Subcutaneous abdominal adipose tissue (tissue), 5 donors: ENCODE results near the gene VAT1.

Experiments used
- H3K27ac ChIP-seq: one replicate; pipeline ENCODE4 v1.7.0; 2013; ENCODE audit warnings: low read depth, mild to moderate bottlenecking, inconsistent platforms, low read length, moderate library complexity
- H3K27me3 ChIP-seq, 5 donors: one replicate each; pipeline ENCODE4 v1.7.0; 2013; ENCODE audit warnings: low read length in 5 of 5, inconsistent platforms in 1 of 5; ENCODE audit not compliant: control insufficient read depth in 5 of 5, insufficient read depth in 4 of 5
- H3K36me3 ChIP-seq, 5 donors: one replicate each; pipeline ENCODE4 v1.7.0; 2013; ENCODE audit warnings: low read length in 5 of 5; ENCODE audit not compliant: control insufficient read depth in 5 of 5, insufficient read depth in 5 of 5
- H3K4me1 ChIP-seq, 5 donors: one replicate each; pipeline ENCODE4 v1.7.0; 2013; ENCODE audit warnings: low read length in 5 of 5, mild to moderate bottlenecking in 3 of 5, moderate library complexity in 1 of 5; ENCODE audit not compliant: control insufficient read depth in 5 of 5, insufficient read depth in 5 of 5
- H3K4me3 ChIP-seq, 5 donors: one replicate each; pipeline ENCODE4 v1.7.0; 2013; ENCODE audit warnings: low read length in 5 of 5, low read depth in 1 of 5
- H3K9ac ChIP-seq, 5 donors: one replicate each; pipeline ENCODE4 v1.7.0; 2013; ENCODE audit warnings: low read length in 5 of 5, mild to moderate bottlenecking in 4 of 5, moderate library complexity in 3 of 5
- H3K9me3 ChIP-seq, 5 donors: one replicate each; pipeline ENCODE4 v1.7.0; 2013; ENCODE audit warnings: low read length in 5 of 5; ENCODE audit not compliant: control insufficient read depth in 5 of 5
- donor health status: healthy.
- donor health status: healthy.
- donor health status: healthy.
- donor health status: healthy.
- donor health status: healthy.

The VAT1 gene

GRCh38 chr17:43019418-43019817 is 2.8 kb downstream of the VAT1 start:
- Histone ChIP-seq H3K27ac (peak overlapping the region; percentile 89), H3K9me3 (no peaks in the 10 kb centered on the region), H3K9ac (peak overlapping the region in 4 of 5 donors; percentile 1 to 70 (median 46)), H3K4me1 (peaks cover 18 to 73% (median 62%) of the 10 kb centered on the region in 5 donors), H3K27me3 (no peaks in the 10 kb centered on the region), H3K4me3 (peak overlapping the region; percentile 17 to 99 (median 86)), H3K36me3 (peaks cover 0 to 43% (median 33%) of the 10 kb centered on the region in 5 donors)

GRCh38 chr17:43018932-43019331 is 3.3 kb downstream of the VAT1 start:
- H3K4me1 ChIP-seq: peaks cover 19 to 74% (median 62%) of the 10 kb centered on the region in 5 donors
- H3K9me3 ChIP-seq: no peaks in the 10 kb centered on the region
- H3K9ac ChIP-seq: no peak overlapping the region
- H3K36me3 ChIP-seq: peaks cover 0 to 47% (median 37%) of the 10 kb centered on the region in 5 donors
- peak overlapping the region; percentile 89 for H3K27ac ChIP-seq
- H3K4me3 ChIP-seq: peak overlapping the region in 1 of 5 donors; percentile 97
- no peaks in the 10 kb centered on the region for H3K27me3 ChIP-seq

- H3K9ac ChIP-seq: peak overlapping the region in 1 of 5 donors; percentile 26
- H3K36me3 ChIP-seq: peaks cover 0 to 54% (median 44%) of the 10 kb centered on the region in 5 donors
- no peaks in the 10 kb centered on the region for H3K27me3 ChIP-seq
- no peaks in the 10 kb centered on the region for H3K9me3 ChIP-seq
- peaks cover 25 to 81% (median 69%) of the 10 kb centered on the region in 5 donors for H3K4me1 ChIP-seq
- H3K4me3 ChIP-seq: no peak overlapping the region
- H3K27ac ChIP-seq: peak overlapping the region; percentile 89
Observed at GRCh38 chr17:43018008-43018853, 4.0 kb downstream of the VAT1 start.

GRCh38 chr17:43016216-43016615 is 6.0 kb downstream of the VAT1 start:
- Histone ChIP-seq H3K4me1 (peaks cover 28 to 84% (median 80%) of the 10 kb centered on the region in 5 donors), H3K9ac (peak overlapping the region in 2 of 5 donors; percentile 6 to 64), H3K36me3 (peaks cover 0 to 62% (median 52%) of the 10 kb centered on the region in 5 donors), H3K27me3 (no peaks in the 10 kb centered on the region), H3K4me3 (peak overlapping the region in 2 of 5 donors; percentile 6 to 28), H3K27ac (peak overlapping the region; percentile 69), H3K9me3 (no peaks in the 10 kb centered on the region)

- Histone ChIP-seq H3K9me3 (no peaks in the 10 kb centered on the region), H3K4me1 (peaks cover 28 to 83% (median 75%) of the 10 kb centered on the region in 5 donors), H3K4me3 (no peak overlapping the region), H3K27me3 (no peaks in the 10 kb centered on the region), H3K36me3 (peaks cover 0 to 62% (median 52%) of the 10 kb centered on the region in 5 donors), H3K27ac (peak overlapping the region; percentile 69), H3K9ac (peak overlapping the region in 2 of 5 donors; percentile 49 to 64)
Observed at GRCh38 chr17:43015579-43015978, 6.6 kb downstream of the VAT1 start.

- Histone ChIP-seq H3K36me3 (peaks cover 0 to 62% (median 52%) of the 10 kb centered on the region in 5 donors), H3K9me3 (no peaks in the 10 kb centered on the region), H3K27me3 (no peaks in the 10 kb centered on the region), H3K9ac (peak overlapping the region in 2 of 5 donors; percentile 49 to 64), H3K4me1 (peaks cover 26 to 81% (median 68%) of the 10 kb centered on the region in 5 donors), H3K4me3 (no peak overlapping the region), H3K27ac (peak overlapping the region; percentile 69)
Observed at GRCh38 chr17:43014649-43015542, 7.3 kb downstream of the VAT1 start.

- H3K9me3 ChIP-seq: no peaks in the 10 kb centered on the region
- peaks cover 0 to 59% (median 52%) of the 10 kb centered on the region in 5 donors for H3K36me3 ChIP-seq
- no peaks in the 10 kb centered on the region for H3K27me3 ChIP-seq
- peak overlapping the region; percentile 69 for H3K27ac ChIP-seq
- no peak overlapping the region for H3K4me3 ChIP-seq
- H3K4me1 ChIP-seq: peaks cover 23 to 74% (median 60%) of the 10 kb centered on the region in 5 donors
- peak overlapping the region in 1 of 5 donors; percentile 64 for H3K9ac ChIP-seq
Observed at GRCh38 chr17:43014020-43014648, 8.1 kb downstream of the VAT1 start.

- Histone ChIP-seq H3K36me3 (peaks cover 0 to 51% (median 48%) of the 10 kb centered on the region in 5 donors), H3K9me3 (no peaks in the 10 kb centered on the region), H3K27ac (peak overlapping the region; percentile 57)
Observed at GRCh38 chr17:43013296-43013695, 8.9 kb downstream of the VAT1 start.

GRCh38 chr17:43011728-43012472 is 10.3 kb downstream of the VAT1 start:
- H3K9ac ChIP-seq: peak overlapping the region in 2 of 5 donors; percentile 30 to 37
- H3K4me3 ChIP-seq: no peak overlapping the region
- H3K27ac ChIP-seq: peak overlapping the region; percentile 57
- peaks cover 23 to 75% (median 55%) of the 10 kb centered on the region in 5 donors for H3K4me1 ChIP-seq
- no peaks in the 10 kb centered on the region for H3K9me3 ChIP-seq
- peaks cover 0 to 42% (median 37%) of the 10 kb centered on the region in 5 donors for H3K36me3 ChIP-seq
- no peaks in the 10 kb centered on the region for H3K27me3 ChIP-seq

More at GRCh38 chr17:43013296-43013695, 8.9 kb downstream of the VAT1 start:
- Histone ChIP-seq H3K4me1 (peaks cover 23 to 71% (median 52%) of the 10 kb centered on the region in 5 donors), H3K9ac (peak overlapping the region in 1 of 5 donors; percentile 16), H3K4me3 (no peak overlapping the region), H3K27me3 (no peaks in the 10 kb centered on the region)
